NCI-H748 (cell line): Measurements from ENCODE around the gene MEGF9.

Source experiments
- DNase-seq: peaks from one replicate; lab custom pipeline; 2025; ENCODE audit not compliant: unreplicated experiment; lab: John Stamatoyannopoulos, UW

Gene MEGF9

DNA sequence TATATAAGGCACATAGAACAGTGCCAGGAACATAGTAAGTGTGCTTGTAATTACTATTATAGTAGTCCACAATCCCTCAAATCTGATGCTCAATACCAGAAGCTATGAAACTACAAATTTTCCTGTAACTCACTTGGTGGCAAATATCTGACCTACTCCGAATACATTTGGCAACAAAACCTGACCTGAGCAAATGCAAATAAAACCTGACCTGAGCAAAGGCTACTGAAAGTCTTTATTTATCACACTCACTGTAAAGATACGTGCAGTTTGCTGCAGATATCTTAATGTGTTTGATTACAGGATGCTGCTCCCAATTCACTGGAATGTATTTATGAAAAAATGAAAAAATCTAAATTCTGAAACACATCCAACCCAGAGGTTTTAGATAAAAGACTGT is 7.1 kb downstream of the MEGF9 start:
- no peak for DNase-seq

DNA sequence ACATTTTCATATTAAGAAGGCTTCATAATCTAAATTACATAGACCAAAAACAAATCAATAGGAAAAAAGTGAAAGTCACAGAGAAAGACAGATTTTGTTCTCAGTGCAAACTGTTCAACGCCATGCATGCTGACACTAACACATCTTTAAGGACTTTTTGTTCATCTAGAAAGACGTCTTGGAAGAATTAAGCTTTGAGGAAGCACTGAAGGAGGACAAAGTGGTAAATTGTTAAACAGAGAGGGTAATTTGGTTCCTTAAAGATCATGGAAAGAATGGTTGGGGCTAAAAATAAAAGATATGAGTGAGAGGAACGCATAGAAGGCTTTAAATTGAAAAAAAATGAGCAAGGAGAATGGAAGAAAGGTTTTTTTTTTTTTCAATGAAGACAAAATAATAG is 9.1 kb downstream of the MEGF9 start:
- DNase-seq: no peak

DNA sequence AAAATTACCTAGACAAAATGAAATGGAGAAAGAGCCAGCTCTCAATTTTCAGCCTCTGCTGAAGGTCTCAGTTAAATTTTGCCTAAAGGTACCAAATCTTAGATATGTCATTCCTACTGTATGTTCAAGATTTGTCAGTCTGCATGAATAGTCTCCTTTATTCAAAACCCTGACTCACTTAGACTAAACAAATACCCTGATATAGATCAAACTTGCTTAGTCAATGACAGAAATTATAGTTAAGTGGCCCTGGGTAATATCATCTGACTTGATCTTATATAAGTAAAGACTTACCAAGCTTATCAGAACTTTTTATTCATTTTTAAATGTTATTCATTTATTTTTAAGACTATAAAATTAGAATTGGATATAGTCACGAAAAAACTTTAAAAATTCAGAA is 12.2 kb downstream of the MEGF9 start:
- DNase-seq: no peak

DNA sequence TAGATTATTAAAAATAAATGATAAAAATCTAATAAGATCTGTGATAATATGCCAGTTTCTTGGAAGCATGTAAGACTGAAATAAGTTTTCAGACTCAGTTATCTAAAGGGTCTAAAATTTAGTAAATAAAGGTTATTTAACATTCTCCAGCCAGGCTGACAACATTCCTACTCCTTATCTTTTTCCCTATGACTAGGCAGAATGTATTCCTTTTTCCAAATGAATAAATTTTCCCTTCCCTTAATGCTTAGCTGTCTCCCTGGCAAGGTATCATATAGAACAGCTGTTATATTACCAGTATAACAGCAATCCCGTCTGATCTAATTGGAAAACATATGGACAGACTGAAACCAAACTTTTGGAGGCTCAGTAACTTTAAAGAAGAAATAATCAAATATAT is 13.0 kb downstream of the MEGF9 start:
- no peak for DNase-seq

DNA sequence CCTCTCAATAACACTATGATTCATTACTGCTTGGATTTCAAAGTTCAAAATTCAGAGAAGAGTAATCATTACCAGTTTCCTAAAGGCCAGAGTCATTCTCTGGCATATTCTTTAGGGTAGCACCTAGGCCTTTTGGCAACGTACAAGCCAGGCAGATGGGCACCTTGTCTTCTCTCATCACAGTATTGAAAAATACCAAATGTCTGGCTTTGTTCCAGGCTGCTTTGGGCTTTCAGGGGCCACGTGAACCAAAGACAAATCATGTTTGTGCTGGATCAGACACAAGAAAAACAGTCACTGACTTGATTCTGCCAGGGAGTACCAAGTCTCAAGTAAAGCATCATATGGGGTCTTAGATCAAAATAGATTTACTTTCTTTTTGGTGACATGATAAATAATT is 15.5 kb downstream of the MEGF9 start:
- DNase-seq: no peak

DNA sequence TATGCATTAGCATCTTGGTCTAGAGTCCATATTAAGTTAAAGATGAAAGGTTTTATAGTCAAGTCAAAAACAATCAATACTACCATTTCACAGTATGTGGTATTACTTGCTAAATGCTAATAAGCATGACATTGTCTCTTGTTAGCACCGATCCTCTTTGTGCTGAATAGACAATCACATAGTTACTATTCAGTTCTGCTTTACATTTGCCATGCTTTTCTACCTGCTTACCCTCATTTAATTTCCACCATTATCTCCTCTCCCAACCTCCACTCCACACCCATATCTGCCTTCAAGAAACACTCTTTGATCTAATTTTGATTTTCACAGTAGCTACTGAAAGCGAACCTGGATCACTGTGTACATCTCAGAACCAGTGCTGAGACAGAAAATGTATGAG is 16.8 kb downstream of the MEGF9 start:
- no peak for DNase-seq

DNA sequence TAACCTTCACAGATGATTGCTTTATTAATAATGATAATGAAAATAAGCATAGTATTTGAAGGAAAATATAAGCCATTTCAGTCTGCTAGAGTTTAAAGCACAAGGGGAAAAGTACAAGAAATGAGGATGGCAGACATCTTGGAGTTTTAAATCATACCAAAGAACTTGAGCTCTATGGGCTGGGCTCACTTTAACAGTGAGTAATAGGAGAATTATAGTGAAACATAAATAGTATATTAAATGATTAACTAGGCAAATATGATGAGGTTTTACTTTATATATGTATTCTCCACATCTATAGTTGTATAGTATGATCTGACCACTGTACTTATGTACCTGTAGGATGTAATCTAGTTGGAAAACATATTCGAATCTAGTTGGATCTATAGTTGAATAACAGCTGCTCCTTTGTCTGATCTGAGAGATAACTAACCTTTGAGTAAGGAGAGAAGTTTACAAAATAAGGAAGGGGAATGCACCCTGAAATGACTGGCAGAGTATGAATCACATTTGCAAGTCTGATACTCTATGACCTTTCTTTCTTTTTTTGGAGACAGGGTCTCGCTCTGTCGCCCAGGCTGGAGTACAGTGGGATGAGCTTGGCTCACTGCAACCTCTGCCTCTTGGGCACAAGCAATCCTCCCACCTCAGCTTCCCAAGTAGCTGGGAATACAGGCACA is 17.6 kb downstream of the MEGF9 start:
- no peak for DNase-seq

DNA sequence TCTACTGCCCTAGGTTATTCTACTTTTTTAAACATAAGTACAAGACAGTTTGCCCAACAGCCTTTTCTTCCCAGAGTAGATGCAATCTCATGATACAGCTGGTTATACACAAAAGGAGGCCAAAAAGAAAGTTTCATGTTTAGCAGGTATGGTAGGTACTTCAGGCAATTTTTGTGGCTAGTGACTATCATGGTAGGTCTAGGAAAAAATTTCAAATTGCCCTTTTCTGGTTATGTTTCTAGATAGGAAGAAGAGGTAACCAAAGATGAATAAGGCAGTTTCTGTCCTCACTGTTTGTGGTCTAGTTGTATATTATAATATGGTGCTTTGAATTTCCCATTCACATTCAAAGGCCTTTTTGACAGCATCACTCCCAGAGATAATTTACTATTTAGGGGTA is 19.7 kb downstream of the MEGF9 start:
- no peak for DNase-seq

DNA sequence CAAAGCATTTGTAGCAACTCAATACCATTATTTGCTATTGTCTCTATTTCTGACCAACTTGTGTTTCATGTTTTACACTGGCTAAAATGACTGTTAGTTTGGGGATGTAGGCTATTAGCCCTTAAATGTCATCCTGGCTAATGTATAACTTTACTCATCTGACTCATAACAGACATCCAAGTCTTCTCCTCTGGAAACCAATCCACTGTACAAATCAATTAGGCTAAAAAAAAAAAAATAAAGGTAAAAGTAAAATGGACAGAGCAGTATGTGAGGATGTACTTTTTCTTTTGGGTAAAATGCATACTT is 20.6 kb downstream of the MEGF9 start:
- no peak for DNase-seq

DNA sequence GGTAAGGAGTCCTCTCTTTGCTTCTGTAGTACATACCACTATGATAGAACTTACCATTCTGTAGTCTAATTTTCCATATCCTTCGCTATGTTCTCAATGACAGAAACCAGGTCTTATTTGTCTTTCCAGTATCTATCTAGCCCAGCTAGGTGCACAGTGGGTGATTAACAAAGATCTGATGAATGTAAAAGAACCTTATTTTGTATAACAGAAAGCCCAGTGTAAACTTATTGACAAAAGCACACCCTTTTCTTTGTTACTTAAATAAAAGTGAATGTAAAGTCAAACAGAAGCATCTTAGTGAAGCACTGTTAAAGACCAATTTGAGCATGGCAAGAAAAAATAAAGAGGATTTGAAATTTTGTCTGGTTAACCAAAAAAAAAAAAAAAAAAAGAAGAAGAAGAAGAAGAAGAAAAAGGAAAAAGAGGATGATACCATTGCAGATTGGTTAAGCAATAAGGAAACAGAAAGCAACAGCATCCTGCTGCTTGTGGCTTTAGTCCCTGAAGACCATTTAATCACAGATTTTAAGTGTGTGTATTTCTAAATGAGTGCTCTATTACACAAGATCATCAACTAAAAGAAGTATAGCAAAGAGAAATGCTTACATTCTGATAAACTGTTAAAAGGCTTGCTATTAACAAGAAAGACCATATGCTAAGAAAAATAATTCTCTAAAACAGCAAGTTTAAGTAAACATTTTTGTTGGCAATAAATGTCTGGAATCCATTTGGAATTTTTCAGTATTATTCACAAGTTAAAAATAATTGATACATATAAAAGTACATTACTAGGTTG is 21.2 kb downstream of the MEGF9 start:
- DNase-seq: peak; percentile 18

DNA sequence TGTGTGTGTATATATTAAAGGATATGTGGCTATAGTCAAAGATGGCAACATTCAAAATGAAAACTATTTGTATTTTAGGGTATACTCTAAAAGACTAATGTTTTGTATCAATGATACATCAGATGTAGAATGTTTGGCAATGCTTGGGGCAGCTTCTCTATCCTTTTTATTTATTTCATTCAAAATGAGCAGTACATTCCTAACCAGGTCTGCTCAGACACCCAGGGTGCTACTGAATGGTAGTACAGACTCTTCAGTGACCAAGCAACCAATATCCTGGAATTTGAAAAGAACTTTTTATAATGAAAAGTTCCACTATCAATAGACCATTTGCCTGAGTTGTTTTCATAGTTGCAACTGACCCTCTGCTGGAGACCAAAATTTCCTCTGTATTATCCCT is 23.9 kb downstream of the MEGF9 start:
- DNase-seq: no peak

DNA sequence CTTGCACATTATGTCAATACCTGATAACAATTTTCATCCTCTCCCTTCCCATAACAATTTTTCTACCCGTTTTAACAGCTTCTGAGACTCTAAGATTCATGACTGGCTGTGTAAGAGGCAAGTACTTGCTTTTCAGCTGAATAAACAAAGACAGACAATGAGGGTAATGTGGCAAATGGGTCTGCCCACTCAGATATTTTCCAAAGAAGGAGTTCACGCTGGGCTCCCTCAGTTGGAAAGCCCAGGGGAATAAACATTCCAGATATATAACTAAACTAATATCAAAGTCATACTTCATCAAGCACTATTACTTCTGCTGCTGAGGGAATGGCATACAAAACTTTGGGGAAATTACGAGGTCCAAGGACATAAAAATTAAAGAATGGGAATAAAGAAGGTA is 24.4 kb downstream of the MEGF9 start:
- peak; percentile 78 for DNase-seq

DNA sequence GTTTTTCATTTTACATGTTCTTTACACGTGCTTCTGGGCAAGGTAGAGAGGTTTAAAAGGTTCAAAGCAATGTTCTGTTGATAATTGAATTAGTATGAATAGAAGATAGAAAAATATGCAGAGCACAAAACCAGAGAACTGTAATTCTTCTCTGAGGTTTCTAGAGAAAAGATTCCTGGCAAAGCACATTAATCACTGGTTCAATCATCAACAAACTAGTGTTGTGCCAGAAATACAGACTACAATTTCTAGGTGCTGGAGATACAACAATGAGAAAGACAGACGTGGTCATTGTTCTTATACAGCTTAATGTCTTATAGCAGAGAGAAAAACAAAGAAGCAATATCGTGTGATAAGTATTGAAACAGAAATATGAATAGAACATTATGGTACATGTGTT is 25.5 kb downstream of the MEGF9 start:
- DNase-seq: no peak

DNA sequence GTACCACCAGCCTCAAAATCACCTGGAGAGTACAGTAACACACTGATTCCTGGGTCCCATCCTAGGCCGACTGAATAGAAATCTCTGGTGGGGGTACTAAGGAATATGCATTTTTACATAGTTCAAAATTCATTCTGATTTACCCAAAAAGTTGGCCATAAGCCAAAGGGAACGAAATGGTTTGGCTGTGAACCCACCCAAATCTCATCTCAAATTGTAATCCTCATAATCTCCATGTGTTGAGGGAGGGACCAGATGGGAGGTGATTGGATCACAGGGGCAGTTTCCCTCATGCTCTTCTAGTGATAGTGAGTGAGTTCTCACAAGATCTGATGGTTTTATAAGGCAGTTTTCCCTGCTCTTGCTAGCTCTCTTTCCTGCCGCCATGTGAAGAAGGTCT is 31.1 kb downstream of the MEGF9 start:
- DNase-seq: no peak

DNA sequence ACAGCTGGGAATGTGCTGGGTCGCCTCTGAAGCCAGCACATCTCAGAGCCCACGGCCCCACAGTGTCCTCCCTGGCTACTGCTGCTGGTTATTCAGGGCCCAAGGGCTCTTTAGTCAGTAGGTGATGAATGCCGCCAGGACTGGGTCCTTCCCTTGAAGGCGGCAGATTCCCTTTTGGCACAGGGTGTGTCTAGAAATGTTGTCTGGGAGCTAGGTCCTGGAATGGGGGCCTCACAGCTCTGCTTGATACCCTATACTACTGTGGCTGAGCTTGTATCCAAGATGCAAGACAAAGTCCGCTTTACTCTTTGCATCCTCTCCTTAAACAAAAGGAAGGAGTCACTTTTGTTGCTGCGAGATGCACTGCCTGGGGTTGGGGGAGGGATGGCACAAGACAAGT is 33.1 kb downstream of the MEGF9 start:
- DNase-seq: no peak

DNA sequence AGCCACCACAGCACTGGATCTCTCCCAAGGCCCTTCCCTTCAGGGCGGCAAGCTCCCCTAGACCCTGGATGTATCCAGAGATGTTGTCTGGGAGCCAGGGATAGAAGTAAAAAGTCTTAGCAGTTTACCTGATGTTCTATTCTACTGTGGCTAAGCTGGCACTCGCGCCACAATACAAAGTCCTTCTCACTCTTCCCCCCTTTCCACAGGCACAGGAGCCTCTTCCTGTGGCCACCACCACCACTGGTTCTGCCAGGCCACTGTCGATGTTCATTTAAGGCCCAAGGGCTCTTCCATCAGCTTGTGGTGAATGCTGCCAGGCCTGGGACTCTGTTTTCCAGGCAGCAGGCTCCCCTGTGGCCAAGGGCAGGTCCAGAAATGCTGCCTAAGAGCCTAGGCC is 33.7 kb downstream of the MEGF9 start:
- DNase-seq: no peak

DNA sequence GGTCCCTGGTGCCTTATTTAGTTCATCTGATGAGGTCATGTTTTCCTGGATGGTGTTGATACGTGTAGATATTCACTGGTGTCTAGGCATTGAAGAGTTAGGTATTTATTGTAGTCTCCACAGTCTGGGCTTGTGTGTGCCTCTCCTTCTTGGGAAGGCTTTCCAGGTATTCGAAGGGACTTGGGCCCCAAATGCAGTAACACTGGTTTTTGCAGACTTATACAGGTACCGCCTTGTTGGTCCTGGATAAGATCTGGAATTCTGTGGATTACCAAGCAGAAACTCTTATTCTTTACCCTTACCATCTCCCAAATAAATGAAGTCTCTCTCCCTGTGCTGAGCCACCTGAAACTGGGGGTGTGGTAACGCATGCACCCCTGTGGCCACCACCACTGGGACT is 34.1 kb downstream of the MEGF9 start:
- DNase-seq: no peak

DNA sequence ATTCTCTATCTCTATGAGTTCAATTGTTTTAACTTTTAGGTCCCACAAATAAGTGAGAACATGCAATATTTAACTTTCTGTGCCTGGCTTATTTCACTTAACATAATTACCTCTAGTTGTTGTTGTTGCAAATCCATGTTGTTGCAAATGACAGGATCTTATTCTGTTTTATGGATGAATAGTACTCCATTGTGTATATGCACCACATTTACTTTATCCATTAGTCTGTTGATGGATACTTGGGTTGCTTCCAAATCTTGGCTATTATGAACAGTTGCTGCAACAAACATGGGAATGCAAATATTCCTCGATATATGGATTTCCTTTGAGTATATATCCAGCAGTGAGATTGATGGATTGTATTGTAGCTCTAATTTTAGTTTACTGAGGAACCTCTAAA is 36.3 kb downstream of the MEGF9 start:
- DNase-seq: peak; percentile 31

DNA sequence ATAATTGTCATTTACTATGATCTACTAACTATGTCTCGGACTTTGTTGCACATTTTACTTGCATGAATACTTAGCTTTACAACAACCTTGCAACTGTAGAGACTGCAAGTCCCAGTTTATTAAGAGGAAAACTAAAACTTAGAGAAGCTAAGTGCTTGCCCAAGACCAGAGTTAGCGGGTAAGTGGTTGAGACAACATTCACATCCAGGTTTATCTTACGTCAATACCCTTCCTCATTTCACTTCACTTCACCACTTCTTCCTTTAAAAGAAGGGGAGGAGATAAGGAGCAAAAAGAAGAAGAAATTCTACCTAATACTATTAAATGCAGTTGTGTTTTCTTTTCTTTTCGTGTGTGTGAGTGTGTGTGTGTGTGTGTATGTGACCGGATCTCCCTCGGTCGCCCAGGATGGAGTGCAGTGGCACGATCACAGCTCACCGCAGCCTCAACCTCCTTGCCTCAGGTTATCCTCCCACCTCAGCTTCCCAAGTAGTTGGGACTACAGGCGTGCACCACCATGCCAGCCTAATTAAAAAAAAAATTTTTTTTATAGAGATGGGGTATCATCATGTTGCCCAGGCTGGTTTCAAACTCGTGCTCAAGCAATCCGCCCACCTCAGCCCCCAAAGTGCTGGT is 37.4 kb downstream of the MEGF9 start:
- DNase-seq: no peak

DNA sequence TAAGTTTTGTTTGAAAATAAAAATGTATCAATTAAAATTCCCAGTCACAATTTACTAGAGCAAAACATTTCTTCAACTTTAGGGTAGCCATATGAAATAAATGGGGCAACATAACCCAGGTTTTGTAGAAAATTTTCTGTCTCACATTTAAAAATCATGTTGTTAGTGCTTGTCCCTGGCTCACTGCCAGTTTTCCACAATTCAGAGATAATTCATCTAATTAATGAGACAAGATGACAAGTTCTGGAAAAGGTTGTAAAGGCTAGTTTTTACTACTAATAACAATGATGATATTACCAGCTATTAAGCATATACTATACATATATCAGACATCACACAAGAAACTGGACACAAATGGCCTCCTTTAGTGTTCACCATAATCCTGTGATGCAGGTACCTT is 45.9 kb downstream of the MEGF9 start:
- DNase-seq: peak; percentile 34

DNA sequence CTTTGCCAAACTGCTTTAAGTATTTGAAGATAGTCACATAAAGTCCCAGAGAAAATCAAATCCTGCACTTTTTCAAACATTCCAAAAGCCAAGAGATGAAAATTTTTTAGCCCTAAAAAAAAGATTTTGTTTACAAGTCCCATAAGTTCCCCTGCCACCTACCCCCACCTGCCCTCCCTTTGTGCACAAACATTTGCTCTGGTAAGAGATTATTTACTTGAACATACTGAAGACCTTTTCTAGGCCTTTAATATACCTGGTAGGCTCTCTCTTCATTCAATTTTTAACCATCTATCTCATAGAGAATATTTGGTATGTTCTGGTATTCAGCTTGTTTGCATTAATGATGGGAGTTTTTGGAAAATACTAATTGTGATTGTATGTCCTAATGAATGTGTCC is 50.3 kb downstream of the MEGF9 start:
- no peak for DNase-seq

DNA sequence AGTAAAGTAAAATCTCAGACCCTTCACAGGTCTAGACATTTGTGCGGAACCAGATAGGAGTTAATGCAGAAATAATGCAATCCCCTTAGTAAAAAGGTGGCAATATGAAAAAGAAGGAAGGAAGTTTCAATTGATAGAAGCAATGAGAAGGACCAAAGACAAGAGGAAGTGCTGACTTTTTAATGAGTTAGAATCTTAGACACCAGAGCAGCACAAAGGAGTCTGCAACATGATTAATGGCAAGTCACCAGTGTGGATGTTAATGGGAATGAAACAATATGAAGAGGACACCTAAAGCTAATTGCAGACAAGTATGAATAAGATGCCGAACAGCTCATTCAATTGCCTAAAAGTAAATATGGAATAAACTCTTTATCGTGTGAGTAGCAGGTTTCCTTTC is 50.9 kb downstream of the MEGF9 start:
- DNase-seq: no peak

DNA sequence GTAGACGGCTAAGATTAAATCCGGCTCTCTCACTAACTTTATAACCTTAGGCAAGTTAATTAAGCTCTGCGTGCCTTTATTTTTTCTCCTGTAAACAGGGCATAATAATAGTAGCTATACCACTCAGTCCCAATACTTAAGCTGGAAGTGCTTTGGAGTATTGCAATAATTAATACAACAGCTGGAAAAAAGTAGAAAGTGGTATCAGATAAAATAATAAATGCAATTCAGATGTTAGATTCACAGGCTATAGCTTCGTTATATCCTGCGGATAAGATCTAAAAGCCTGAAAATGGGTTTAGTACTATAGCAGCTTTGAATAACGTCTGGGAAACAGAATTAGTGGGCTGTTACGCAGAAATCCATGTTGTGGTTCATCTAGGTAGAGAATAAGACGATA is 51.8 kb downstream of the MEGF9 start:
- DNase-seq: no peak
